ENCODE data around the gene TAGLN3.

The TAGLN3 gene

DNA sequence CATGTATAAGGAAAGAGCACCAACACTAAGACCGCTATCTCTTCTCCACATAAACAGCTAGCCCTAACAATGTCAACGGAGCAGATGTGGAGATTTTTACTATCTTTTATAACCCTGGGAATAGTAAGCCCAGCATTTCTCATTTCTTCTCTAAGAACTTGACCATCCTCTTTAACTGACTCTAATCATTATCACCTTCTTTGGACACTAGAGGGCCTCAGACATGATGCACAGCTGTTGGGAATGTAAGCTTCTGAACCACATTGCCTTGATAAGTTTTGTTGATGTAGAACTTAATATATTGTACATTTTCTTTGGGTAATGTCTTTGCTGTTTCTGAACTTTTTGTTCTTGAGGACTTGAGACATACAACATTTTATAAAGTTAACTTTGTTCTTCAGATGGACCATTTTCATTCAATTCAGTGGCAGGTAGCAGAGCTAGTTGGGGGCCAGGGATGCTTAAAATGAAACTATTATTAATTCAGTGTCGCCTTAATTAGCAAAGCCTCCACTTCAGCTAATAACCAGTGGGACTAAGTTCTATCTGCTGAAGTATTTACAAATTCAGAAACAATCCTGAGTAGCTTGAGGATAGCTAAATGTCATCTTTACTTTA, 9.6 kb upstream of the TAGLN3 start:
- peaks cover 2% of the 10 kb centered on the region; the same call in 1 of the 2 replicates for H3K36me3 ChIP-seq (ENCODE audit: insufficient read depth, low read length)
- no peak overlapping the region for H3K9ac ChIP-seq (ENCODE audit: low read depth, low read length)
- H3K9me3 ChIP-seq (ENCODE audit: control insufficient read depth, insufficient read depth, low read length): no peaks in the 10 kb centered on the region
- no peaks in the 10 kb centered on the region for H3K4me1 ChIP-seq (ENCODE audit: insufficient read depth, low read length)

DNA sequence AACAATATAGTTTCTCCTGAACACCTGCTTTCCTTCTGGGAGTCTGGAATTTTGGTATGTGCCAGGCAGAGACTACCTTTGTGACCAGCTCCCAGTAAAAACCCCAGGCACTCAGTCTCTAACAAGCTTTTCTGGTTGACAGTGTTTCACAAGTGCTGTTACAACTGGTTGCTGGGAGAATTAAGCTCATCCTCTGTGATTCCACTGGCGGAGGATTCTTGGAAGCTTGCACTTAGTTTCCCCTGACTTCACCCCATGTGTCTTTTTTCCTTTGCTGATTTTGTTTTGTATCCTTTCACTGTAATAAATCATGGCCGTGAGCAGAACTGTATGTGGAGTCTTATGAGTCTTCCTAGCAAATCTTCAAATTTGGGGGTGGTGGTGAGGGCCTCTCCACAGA, 5.7 kb upstream of the TAGLN3 start:
- Histone ChIP-seq H3K36me3 (ENCODE audit: insufficient read depth, low read length) (peaks cover 2% of the 10 kb centered on the region; the same call in 1 of the 2 replicates), H3K9me3 (ENCODE audit: control insufficient read depth, insufficient read depth, low read length) (no peaks in the 10 kb centered on the region), H3K4me1 (ENCODE audit: insufficient read depth, low read length) (no peaks in the 10 kb centered on the region), H3K9ac (ENCODE audit: low read depth, low read length) (no peak overlapping the region)

DNA sequence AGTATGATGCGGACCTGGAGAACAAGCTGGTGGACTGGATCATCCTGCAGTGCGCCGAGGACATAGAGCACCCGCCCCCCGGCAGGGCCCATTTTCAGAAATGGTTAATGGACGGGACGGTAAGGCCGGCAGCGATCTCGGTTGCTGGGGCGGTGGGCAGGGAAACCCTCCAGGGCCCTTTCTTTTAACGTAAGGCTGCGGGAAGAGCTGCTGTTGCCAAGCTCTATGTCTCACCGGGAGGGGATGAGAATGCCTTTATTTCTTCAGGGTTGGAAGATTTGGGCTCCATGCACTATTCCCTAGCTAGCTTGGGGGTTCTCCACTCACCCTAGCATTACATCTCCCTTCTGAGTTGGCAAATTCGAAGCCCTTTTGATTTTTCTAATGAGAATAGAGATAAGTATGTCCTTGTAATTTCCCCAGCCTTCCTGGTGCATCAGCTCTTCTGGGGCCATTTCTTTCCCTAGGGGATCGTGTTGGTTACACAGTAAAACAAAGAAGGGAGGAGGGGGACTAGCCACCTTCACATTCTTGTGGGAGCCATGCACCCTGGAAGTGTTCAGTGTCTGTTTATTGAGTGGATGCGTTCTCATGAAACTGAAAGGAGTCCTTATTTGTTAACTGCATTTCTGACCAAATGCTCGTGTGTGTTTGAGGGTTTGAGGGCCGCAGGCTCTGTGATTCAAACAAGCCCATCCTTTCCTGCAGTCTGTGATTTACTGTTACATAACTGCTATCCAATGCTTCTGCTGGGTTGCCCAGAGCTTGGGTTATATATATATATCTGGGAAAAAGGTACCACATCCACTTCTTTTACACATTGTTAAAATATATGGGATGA, 982 bp downstream of the TAGLN3 start:
- H3K36me3 ChIP-seq (ENCODE audit: insufficient read depth, low read length): no peaks in the 10 kb centered on the region
- H3K4me1 ChIP-seq (ENCODE audit: insufficient read depth, low read length): peaks cover 17% of the 10 kb centered on the region
- no peaks in the 10 kb centered on the region for H3K9me3 ChIP-seq (ENCODE audit: control insufficient read depth, insufficient read depth, low read length)
- H3K9ac ChIP-seq (ENCODE audit: low read depth, low read length): peak overlapping the region; percentile 83

GRCh38 chr3:112000367-112000771, 1.6 kb downstream of the TAGLN3 start:
- H3K36me3 ChIP-seq (ENCODE audit: insufficient read depth, low read length): no peaks in the 10 kb centered on the region
- H3K9me3 ChIP-seq (ENCODE audit: control insufficient read depth, insufficient read depth, low read length): no peaks in the 10 kb centered on the region
- H3K9ac ChIP-seq (ENCODE audit: low read depth, low read length): no peak overlapping the region; the same call in 1 of the 2 replicates
- peaks cover 17% of the 10 kb centered on the region for H3K4me1 ChIP-seq (ENCODE audit: insufficient read depth, low read length)

GRCh38 chr3:112000966-112001365, 2.2 kb downstream of the TAGLN3 start:
- no peaks in the 10 kb centered on the region for H3K9me3 ChIP-seq (ENCODE audit: control insufficient read depth, insufficient read depth, low read length)
- H3K4me1 ChIP-seq (ENCODE audit: insufficient read depth, low read length): peaks cover 17% of the 10 kb centered on the region
- no peaks in the 10 kb centered on the region for H3K36me3 ChIP-seq (ENCODE audit: insufficient read depth, low read length)
- no peak overlapping the region for H3K9ac ChIP-seq (ENCODE audit: low read depth, low read length)

DNA sequence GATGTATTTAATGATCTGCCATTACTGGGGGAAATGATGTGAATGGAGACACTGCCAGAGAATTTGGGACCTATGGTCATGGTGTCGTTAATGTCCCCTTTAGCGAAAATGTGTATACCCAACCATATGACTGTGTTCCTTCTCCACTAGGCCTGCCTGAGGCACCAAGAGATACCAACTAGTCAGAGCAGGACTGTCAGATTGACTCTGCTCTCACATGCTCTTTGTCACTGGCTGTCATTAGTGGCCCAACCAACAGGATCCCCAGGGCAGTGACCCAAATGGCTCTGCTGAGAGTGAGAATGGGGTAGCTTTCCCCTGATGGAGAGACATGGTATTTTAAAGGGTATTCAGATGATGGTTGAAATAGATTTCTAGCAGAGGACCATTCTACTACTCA, 2.8 kb downstream of the TAGLN3 start:
- H3K9me3 ChIP-seq (ENCODE audit: control insufficient read depth, insufficient read depth, low read length): no peaks in the 10 kb centered on the region
- H3K36me3 ChIP-seq (ENCODE audit: insufficient read depth, low read length): no peaks in the 10 kb centered on the region
- H3K4me1 ChIP-seq (ENCODE audit: insufficient read depth, low read length): peaks cover 17% of the 10 kb centered on the region
- H3K9ac ChIP-seq (ENCODE audit: low read depth, low read length): no peak overlapping the region

DNA sequence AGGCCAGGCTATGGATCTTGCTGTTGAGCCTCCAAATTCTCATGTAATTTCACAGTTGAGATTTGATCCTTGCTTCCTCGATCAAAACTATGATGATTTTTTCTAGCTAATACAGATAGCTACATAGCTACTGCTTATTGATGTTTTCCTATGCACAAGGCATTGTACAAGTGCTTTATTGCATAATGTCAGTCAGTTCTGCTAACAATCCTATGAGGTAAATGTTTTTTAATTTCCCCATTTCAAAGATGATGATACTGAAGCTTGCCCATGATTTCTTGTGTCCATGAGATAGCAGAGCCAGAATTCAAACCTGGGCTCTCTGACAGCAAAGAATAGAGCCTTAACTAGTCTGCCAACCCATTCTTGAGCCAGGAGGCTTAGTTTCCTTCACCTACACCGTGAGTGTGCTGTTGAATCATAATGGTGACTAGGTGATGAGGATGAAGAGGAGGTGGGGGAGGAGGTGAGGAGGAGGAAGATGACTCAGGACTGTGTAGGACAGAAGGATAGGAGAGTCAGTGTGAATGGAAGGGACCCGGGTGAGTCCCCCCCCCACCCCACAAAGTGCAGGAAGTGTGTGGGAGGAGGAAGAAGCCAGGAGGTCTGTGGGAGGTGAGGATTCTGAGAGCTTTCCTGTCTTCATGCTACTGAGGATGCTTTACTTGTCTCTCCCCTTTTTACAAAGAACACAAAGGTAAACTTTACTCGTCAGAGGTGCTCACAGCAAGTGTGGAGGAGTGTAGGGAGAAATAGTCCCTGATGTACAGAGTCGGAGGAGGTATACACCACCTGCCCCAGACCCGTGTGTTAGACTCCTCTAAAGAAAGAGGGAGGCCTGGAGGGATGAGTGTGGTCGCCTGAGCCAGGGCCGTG, 3.6 kb downstream of the TAGLN3 start:
- Histone ChIP-seq H3K36me3 (ENCODE audit: insufficient read depth, low read length) (no peaks in the 10 kb centered on the region), H3K4me1 (ENCODE audit: insufficient read depth, low read length) (peaks cover 17% of the 10 kb centered on the region), H3K9ac (ENCODE audit: low read depth, low read length) (no peak overlapping the region), H3K9me3 (ENCODE audit: control insufficient read depth, insufficient read depth, low read length) (no peaks in the 10 kb centered on the region)

DNA sequence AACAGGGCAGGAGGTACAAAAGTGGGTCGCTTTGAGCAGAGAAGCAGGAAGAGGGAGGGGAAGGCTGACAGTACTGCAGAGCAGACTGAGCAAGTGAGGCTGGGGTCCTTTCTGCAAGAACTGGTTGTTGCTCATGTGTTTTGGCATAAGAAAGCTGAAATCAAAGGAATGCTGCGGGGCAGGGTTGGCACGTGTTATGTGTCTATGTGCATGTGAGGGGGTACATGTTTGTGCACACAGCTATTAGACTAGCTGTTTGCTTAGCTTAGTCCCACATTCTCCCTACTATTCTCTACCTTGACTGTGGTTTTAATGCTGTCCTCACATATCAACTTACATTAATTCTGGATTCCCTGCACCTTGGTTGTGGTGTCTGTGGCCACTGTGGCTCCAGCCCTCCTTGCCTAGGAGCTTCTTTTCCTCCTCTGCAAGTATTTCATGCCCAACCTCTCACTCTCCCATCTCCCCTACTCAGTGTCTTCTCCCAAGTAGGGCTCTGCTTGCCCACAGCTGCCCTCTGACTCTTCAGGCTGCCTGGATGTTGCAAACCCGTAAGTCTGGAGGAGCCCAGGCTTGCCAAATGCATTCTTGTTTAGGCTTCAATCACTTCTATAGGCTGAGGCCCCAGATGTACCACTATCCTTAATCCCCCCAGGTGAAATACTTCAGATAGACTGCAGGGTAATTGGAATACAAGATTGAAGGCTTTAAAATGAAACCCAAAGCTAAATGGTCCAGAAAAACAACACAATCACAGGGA, 4.8 kb downstream of the TAGLN3 start:
- H3K4me1 ChIP-seq (ENCODE audit: insufficient read depth, low read length): peaks cover 17% of the 10 kb centered on the region
- no peaks in the 10 kb centered on the region for H3K9me3 ChIP-seq (ENCODE audit: control insufficient read depth, insufficient read depth, low read length)
- no peak overlapping the region for H3K9ac ChIP-seq (ENCODE audit: low read depth, low read length)
- no peaks in the 10 kb centered on the region for H3K36me3 ChIP-seq (ENCODE audit: insufficient read depth, low read length)

- Histone ChIP-seq H3K36me3 (ENCODE audit: insufficient read depth, low read length) (no peaks in the 10 kb centered on the region), H3K4me1 (ENCODE audit: insufficient read depth, low read length) (peaks cover 17% of the 10 kb centered on the region), H3K9ac (ENCODE audit: low read depth, low read length) (no peak overlapping the region), H3K9me3 (ENCODE audit: control insufficient read depth, insufficient read depth, low read length) (no peaks in the 10 kb centered on the region)
Measured at GRCh38 chr3:112004187-112004586, 5.5 kb downstream of the TAGLN3 start.

DNA sequence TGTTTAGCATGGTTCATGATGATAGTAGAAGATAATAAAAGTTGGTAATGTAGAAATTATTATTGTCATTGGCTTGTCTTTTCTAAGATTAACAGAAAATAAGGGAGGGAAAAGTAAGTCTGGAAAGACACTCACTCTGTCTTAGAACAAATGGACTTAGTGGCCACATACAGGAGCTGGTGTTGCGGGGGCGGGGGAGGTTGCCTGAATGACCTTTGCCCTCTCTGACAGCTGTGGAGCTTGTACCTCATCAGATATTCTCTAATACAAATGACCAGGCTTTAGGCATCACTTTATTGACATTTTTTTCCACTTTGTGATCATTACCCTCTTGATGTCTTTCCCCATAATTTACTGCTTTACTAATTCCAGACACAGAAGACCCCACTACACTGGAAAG, 5.9 kb downstream of the TAGLN3 start:
- H3K9ac ChIP-seq (ENCODE audit: low read depth, low read length): no peak overlapping the region
- H3K4me1 ChIP-seq (ENCODE audit: insufficient read depth, low read length): peaks cover 17% of the 10 kb centered on the region
- no peaks in the 10 kb centered on the region for H3K9me3 ChIP-seq (ENCODE audit: control insufficient read depth, insufficient read depth, low read length)
- H3K36me3 ChIP-seq (ENCODE audit: insufficient read depth, low read length): no peaks in the 10 kb centered on the region

DNA sequence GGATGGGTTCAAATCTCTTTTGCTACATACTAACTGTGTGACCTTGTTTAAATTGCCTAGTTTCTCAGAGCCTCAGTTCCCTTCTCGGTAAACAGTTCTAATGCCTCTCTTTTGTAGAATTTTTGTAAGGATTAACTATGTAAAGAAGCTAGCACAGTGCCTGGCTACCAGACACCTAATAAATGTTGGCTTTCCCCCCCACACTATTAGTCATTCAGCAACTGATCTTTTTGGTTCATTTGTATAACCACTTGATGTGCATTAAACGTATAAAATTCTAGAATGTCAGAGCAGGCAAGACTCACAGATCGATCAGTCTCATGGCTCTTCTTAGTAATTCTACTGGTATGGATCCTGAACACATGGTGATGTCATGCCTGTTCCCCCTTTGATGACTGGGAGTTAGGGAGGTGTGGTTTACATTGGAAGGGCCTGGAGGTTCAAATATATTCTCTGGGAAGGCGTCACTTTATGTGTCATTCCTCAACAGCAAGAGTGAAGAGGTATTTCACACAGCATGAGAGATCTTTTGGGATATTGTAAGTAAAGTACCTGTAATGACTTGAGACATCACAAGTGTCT, 6.5 kb downstream of the TAGLN3 start:
- Histone ChIP-seq H3K9ac (ENCODE audit: low read depth, low read length) (no peak overlapping the region), H3K36me3 (ENCODE audit: insufficient read depth, low read length) (no peaks in the 10 kb centered on the region), H3K9me3 (ENCODE audit: control insufficient read depth, insufficient read depth, low read length) (no peaks in the 10 kb centered on the region), H3K4me1 (ENCODE audit: insufficient read depth, low read length) (peaks cover 17% of the 10 kb centered on the region)

GRCh38 chr3:112007633-112008032, 8.9 kb downstream of the TAGLN3 start:
- no peaks in the 10 kb centered on the region for H3K4me1 ChIP-seq (ENCODE audit: insufficient read depth, low read length)
- no peaks in the 10 kb centered on the region for H3K36me3 ChIP-seq (ENCODE audit: insufficient read depth, low read length)
- no peak overlapping the region for H3K9ac ChIP-seq (ENCODE audit: low read depth, low read length)
- H3K9me3 ChIP-seq (ENCODE audit: control insufficient read depth, insufficient read depth, low read length): no peaks in the 10 kb centered on the region

DNA sequence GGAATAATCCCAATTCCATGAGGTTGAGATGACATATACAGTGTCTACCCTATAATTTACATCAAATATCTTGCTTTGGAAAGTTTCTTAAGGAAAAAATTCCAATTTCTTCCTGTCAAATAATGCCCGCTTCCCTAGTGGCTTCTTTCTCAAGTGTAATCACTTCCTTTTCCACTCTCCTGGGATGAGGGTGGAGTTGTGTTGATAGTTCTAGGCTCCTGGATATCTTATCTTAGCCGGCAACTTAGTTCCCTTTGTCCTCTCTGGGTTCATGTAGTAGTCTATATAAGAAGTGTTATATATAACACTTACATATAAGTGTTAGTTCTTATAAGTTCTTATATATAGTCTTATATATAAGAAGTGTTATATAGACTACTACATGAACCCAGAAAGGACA, 10.9 kb downstream of the TAGLN3 start:
- no peaks in the 10 kb centered on the region for H3K9me3 ChIP-seq (ENCODE audit: control insufficient read depth, insufficient read depth, low read length)
- H3K4me1 ChIP-seq (ENCODE audit: insufficient read depth, low read length): no peaks in the 10 kb centered on the region
- H3K36me3 ChIP-seq (ENCODE audit: insufficient read depth, low read length): no peaks in the 10 kb centered on the region
- H3K9ac ChIP-seq (ENCODE audit: low read depth, low read length): no peak overlapping the region

DNA sequence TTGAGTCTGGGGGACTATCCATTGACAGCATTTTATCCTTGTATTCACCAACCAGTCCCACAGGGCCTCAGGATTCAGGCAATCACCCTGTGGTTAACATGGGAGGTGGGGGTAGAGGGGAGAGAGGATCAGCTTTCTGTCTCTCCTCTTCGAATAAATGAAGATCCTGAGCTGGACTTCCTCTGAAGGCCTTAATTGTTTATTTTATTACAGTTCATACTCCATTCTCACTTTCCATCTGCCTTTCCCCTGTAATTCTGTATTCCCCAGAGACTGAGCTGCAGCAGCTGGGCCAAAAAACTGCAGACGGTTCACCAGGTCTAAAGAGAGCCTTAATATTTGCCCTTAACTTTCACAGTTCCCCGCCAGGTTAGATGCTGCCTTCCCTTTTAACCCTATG, 11.9 kb downstream of the TAGLN3 start:
- Histone ChIP-seq H3K36me3 (ENCODE audit: insufficient read depth, low read length) (no peaks in the 10 kb centered on the region), H3K4me1 (ENCODE audit: insufficient read depth, low read length) (no peaks in the 10 kb centered on the region), H3K9me3 (ENCODE audit: control insufficient read depth, insufficient read depth, low read length) (no peaks in the 10 kb centered on the region)

More for the DNA sequence above, 11.9 kb downstream of the TAGLN3 start:
- H3K9ac ChIP-seq (ENCODE audit: low read depth, low read length): no peak overlapping the region
